GM10248 (cell line): Measurements from ENCODE around the gene PTPRG.

Experiments used
- CTCF ChIA-PET: fragments of 300-600 bp; sonication (Branson Sonifier 250); formaldehyde crosslinking; extraction: SDS; loops from one replicate; lab custom pipeline; 2021; ENCODE audit warnings: antibody characterized with exemption; lab: Yijun Ruan, JAX
- POLR2A ChIA-PET: fragments of 350-650 bp; sonication (Branson Sonifier 250); formaldehyde crosslinking; extraction: SDS; loops from one replicate; lab custom pipeline; 2020; ENCODE audit warnings: antibody characterized with exemption; lab: Yijun Ruan, JAX
- DNase-seq: peaks from one replicate; pipeline ENCODE4 v3.0.0; 2012; ENCODE audit errors: extremely low spot score
- CTCF ChIP-seq: IDR thresholded peaks from 2 replicates; pipeline ENCODE4 v1.5.1; 2012; ENCODE audit warnings: mild to moderate bottlenecking, low read depth; ENCODE audit errors: extremely low read depth, missing control alignments, control extremely low read depth

Gene PTPRG

GRCh38 chr3:62070891-62071290 lies 509.5 kb downstream of the PTPRG start:
- TF ChIP-seq CTCF = no peak
- CTCF ChIA-PET = no interaction called here
- POLR2A ChIA-PET = no interaction called here
- DNase-seq = no peak

- DNase-seq = no peak
- ChIA-PET CTCF (no interaction called here), POLR2A (no interaction called here)
- TF ChIP-seq CTCF = no peak
Measured at GRCh38 chr3:62073038-62073437, 511.7 kb downstream of the PTPRG start.

GRCh38 chr3:62084558-62084957 lies 523.2 kb downstream of the PTPRG start:
- CTCF ChIA-PET = interaction anchor here (1.4 kb wide), 1 partner anchor 11 kb away, joined by 3 read pairs; no protein-coding TSS in a partner anchor
- DNase-seq = no peak
- no peak for TF ChIP-seq CTCF
- POLR2A ChIA-PET = no interaction called here

GRCh38 chr3:62088472-62089104 lies 527.2 kb downstream of the PTPRG start:
- no peak for DNase-seq
- CTCF ChIA-PET = interaction anchor here (1.1 kb wide), 1 partner anchor 19 kb away, joined by 3 read pairs; no protein-coding TSS in a partner anchor
- no peak for TF ChIP-seq CTCF
- POLR2A ChIA-PET = no interaction called here

GRCh38 chr3:62090066-62090465 lies 528.7 kb downstream of the PTPRG start:
- no peak for DNase-seq
- CTCF ChIA-PET = no interaction called here
- TF ChIP-seq CTCF = no peak
- POLR2A ChIA-PET = no interaction called here

GRCh38 chr3:62090519-62090918 lies 529.1 kb downstream of the PTPRG start:
- ChIA-PET POLR2A (no interaction called here), CTCF (no interaction called here)
- DNase-seq = no peak
- TF ChIP-seq CTCF = no peak
